A549 (cell line): ENCODE measurements around the gene NID1. TPM values are rescaled to one million over a fixed set of nuclear protein-coding genes. Genes with fewer than 3 reads are reported as not detected.

ENCODE experiments used
- ATAC-seq, 2 experiments: fragments of 200-7000 bp in 1 of 2; fragments of >200 bp in 1 of 2; cut with Nextera tagmentation in 1 of 2; cut with Tn5 transposase in 1 of 2; 3 replicates each; pipeline versions ENCODE4 v1.8.0 to v1.9.1; 2018 to 2020; ENCODE audit warnings: mild to moderate bottlenecking in 1 of 2, moderate library complexity in 1 of 2
- CTCF ChIA-PET: fragments of 300-600 bp; sonication (Branson Sonifier 250); formaldehyde crosslinking; extraction: SDS; loops from one replicate; lab custom pipeline; 2021; ENCODE audit warnings: antibody characterized with exemption, inconsistent platforms; lab: Yijun Ruan, JAX
- POLR2A ChIA-PET: fragments of 350-600 bp; formaldehyde crosslinking; extraction: SDS; loops from one replicate; lab custom pipeline; 2021; ENCODE audit warnings: antibody characterized with exemption, inconsistent platforms; lab: Yijun Ruan, JAX
- DNase-seq, 2 experiments: peaks; one replicate each; pipeline versions ENCODE4 v3.0.0 to v3.0.0-alpha.2; 2011 to 2016; ENCODE audit warnings: low read depth in 1 of 2, low spot score in 1 of 2
- FAIRE-seq: peaks from 2 replicates; lab custom pipeline; 2011; peaks lifted over from hg19 to GRCh38; lab: Jason Lieb, UNC
- H3K27ac ChIP-seq, 2 experiments: fragments of >200 bp; sonication (Bioruptor Twin); formaldehyde crosslinking; 3 replicates each; pipeline ENCODE4 v1.5.1; 2016 to 2017
- H3K4me1 ChIP-seq: fragments of >200 bp; sonication (Bioruptor Twin); formaldehyde crosslinking; 3 replicates; pipeline ENCODE4 v1.6.1; 2016
- H3K4me2 ChIP-seq: fragments of >200 bp; sonication (Bioruptor Twin); formaldehyde crosslinking; 3 replicates; pipeline ENCODE4 v1.6.1; 2016
- H3K4me3 ChIP-seq: fragments of >200 bp; sonication (Bioruptor Twin); formaldehyde crosslinking; 3 replicates; pipeline ENCODE4 v1.5.1; 2016
- H3K9me3 ChIP-seq: fragments of >200 bp; sonication (Bioruptor Twin); formaldehyde crosslinking; 3 replicates; pipeline ENCODE4 v1.6.1; 2016
- BHLHE40 ChIP-seq: IDR thresholded peaks from 2 replicates; pipeline ENCODE4 v1.6.1; 2012; ENCODE audit warnings: low read depth, low read length, inconsistent platforms
- CBX2 ChIP-seq: fragments of 200-600 bp; sonication (generic); IDR thresholded peaks from 2 replicates; pipeline ENCODE4 v1.6.1; 2016; ENCODE audit warnings: low read depth, mild to moderate bottlenecking, borderline replicate concordance
- CEBPB ChIP-seq, 2 experiments: fragments of >200 bp in 1 of 2; sonication (Bioruptor Twin) in 1 of 2; formaldehyde crosslinking in 1 of 2; IDR thresholded peaks; 2 replicates each; pipeline ENCODE4 v1.6.1; 2012 to 2016
- EHF ChIP-seq: fragments of 250-450 bp; sonication (Bioruptor Pico); IDR thresholded peaks from 2 replicates; pipeline ENCODE4 v1.5.0; 2020; ENCODE audit warnings: mild to moderate bottlenecking
- GATA3 ChIP-seq: IDR thresholded peaks from 2 replicates; pipeline ENCODE4 v1.6.1; 2012; ENCODE audit warnings: borderline replicate concordance
- HEYL ChIP-seq: fragments of 250-450 bp; sonication (Bioruptor Pico); IDR thresholded peaks from 2 replicates; pipeline ENCODE4 v1.8.0; 2021; ENCODE audit warnings: mild to moderate bottlenecking, moderate library complexity
- HOXB13 ChIP-seq: fragments of 250-450 bp; sonication (Bioruptor Pico); IDR thresholded peaks from 2 replicates; pipeline ENCODE4 v1.5.0; 2020; ENCODE audit warnings: low read depth, mild to moderate bottlenecking, moderate library complexity
- HOXB5 ChIP-seq: fragments of 250-450 bp; sonication (Bioruptor Pico); IDR thresholded peaks from 2 replicates; pipeline ENCODE4 v1.5.0; 2020; ENCODE audit warnings: mild to moderate bottlenecking, moderate library complexity
- JUN ChIP-seq, 2 experiments: fragments of >200 bp; sonication (Bioruptor Twin); formaldehyde crosslinking; IDR thresholded peaks; 2 replicates in 1 of 2; 3 replicates in 1 of 2; pipeline ENCODE4 v1.6.1; 2016 to 2017
- JUNB ChIP-seq: fragments of >200 bp; sonication (Bioruptor Twin); formaldehyde crosslinking; IDR thresholded peaks from 2 replicates; pipeline ENCODE4 v1.6.1; 2016
- KDM5A ChIP-seq: fragments of 200-600 bp; sonication (generic); IDR thresholded peaks from 2 replicates; pipeline ENCODE4 v1.6.1; 2016; ENCODE audit warnings: antibody characterized with exemption, mild to moderate bottlenecking
- MAFK ChIP-seq: fragments of 450-650 bp; IDR thresholded peaks from 2 replicates; pipeline ENCODE4 v1.6.1; 2014; ENCODE audit not compliant: partially characterized antibody
- NFE2L2 ChIP-seq: fragments of 150-350 bp; conservative IDR thresholded peaks from 2 replicates; pipeline ENCODE4 v1.6.1; 2014; ENCODE audit warnings: low read length
- NR3C1 ChIP-seq: fragments of >200 bp; sonication (Bioruptor Twin); formaldehyde crosslinking; IDR thresholded peaks from 3 replicates; pipeline ENCODE4 v1.6.1; 2017
- PHF8 ChIP-seq: fragments of 200-600 bp; sonication (generic); IDR thresholded peaks from 2 replicates; pipeline ENCODE4 v1.6.1; 2016; ENCODE audit warnings: low read depth, mild to moderate bottlenecking, antibody characterized with exemption, moderate library complexity, borderline replicate concordance
- POLR2A ChIP-seq: IDR thresholded peaks from 2 replicates; pipeline ENCODE4 v1.6.1; 2012; ENCODE audit warnings: mild to moderate bottlenecking, low read length
- RCOR1 ChIP-seq: fragments of 150-350 bp; IDR thresholded peaks from 2 replicates; pipeline ENCODE4 v1.6.1; 2014; ENCODE audit warnings: antibody characterized with exemption, low read length, low read depth
- SMC3 ChIP-seq: fragments of >200 bp; sonication (Bioruptor Twin); formaldehyde crosslinking; IDR thresholded peaks from 3 replicates; pipeline ENCODE4 v1.6.1; 2018; ENCODE audit warnings: inconsistent platforms
- SREBF2 ChIP-seq: fragments of 450-650 bp; IDR thresholded peaks from 2 replicates; pipeline ENCODE4 v1.6.1; 2014; ENCODE audit warnings: mild to moderate bottlenecking, moderate library complexity
- TFCP2L1 ChIP-seq: fragments of 250-450 bp; sonication (Bioruptor Pico); IDR thresholded peaks from 2 replicates; pipeline ENCODE4 v1.5.0; 2021; ENCODE audit warnings: mild to moderate bottlenecking
- TP53 ChIP-seq: fragments of 250-450 bp; sonication (Bioruptor Pico); IDR thresholded peaks from 2 replicates; pipeline ENCODE4 v1.5.0; 2021; ENCODE audit warnings: mild to moderate bottlenecking, moderate library complexity
- ZC3H11A ChIP-seq: fragments of 450-650 bp; IDR thresholded peaks from 2 replicates; pipeline ENCODE4 v1.6.1; 2014; ENCODE audit warnings: antibody characterized with exemption, mild to moderate bottlenecking
- ZFP36 ChIP-seq: fragments of 450-650 bp; IDR thresholded peaks from 2 replicates; pipeline ENCODE4 v1.6.1; 2014; ENCODE audit warnings: borderline replicate concordance; ENCODE audit not compliant: partially characterized antibody
- ZNF302 ChIP-seq: fragments of 250-450 bp; sonication (Bioruptor Pico); IDR thresholded peaks from 2 replicates; pipeline ENCODE4 v1.9.0; 2021; ENCODE audit warnings: inconsistent platforms, mild to moderate bottlenecking, moderate library complexity
- ZSCAN20 ChIP-seq: fragments of 250-450 bp; sonication (Bioruptor Pico); IDR thresholded peaks from 2 replicates; pipeline ENCODE4 v1.8.0; 2022; ENCODE audit warnings: mild to moderate bottlenecking, moderate library complexity
- whole genome bisulfite sequencing: methylation state at CpG from one replicate; pipeline ENCODE4 v1.1.6; 2017; ENCODE audit errors: missing lambda C conversion rate; 5-methylcytosine and 5-hydroxymethylcytosine counted together
- polyA plus RNA-seq, 4 experiments: library from polyadenylated mRNA; depleted of rRNA in 3 of 4; stranded (reverse); fragments of >200 nt; fragmentation: RNase III in 1 of 4; extraction: RNeasy Plus Mini Kit Qiagen cat#74134 plus additional on column Dnase treatment in 1 of 4; gene quantifications; 2 replicates in 3 of 4; 3 replicates in 1 of 4; pipeline ENCODE4 v1.2.3, GENCODE V29; 2011 to 2017
- TF ChIP-seq, protein P1 (sequence below): IDR thresholded peaks from 2 replicates; pipeline ENCODE4 v1.6.1; 2012
- TF ChIP-seq, protein P2 (sequence below): fragments of 250-450 bp; sonication (Bioruptor Pico); IDR thresholded peaks from 2 replicates; pipeline ENCODE4 v1.5.0; 2020; ENCODE audit warnings: low read depth, mild to moderate bottlenecking, moderate library complexity
- TF ChIP-seq, protein P3 (sequence below): fragments of >200 bp; sonication (Bioruptor Twin); formaldehyde crosslinking; IDR thresholded peaks from 3 replicates; pipeline ENCODE4 v1.5.1; 2016
- TF ChIP-seq, protein P4 (sequence below): fragments of 450-650 bp; IDR thresholded peaks from 2 replicates; pipeline ENCODE4 v1.6.1; 2014; ENCODE audit warnings: antibody characterized with exemption
- TF ChIP-seq, protein P5 (sequence below): fragments of 200-600 bp; sonication (generic); IDR thresholded peaks from 2 replicates; pipeline ENCODE4 v1.6.1; 2016; ENCODE audit warnings: antibody characterized with exemption, mild to moderate bottlenecking, moderate library complexity

Gene NID1
- polyA plus RNA-seq, 2 of the 4 experiments (the other 2 are of a cell fraction), result 6.8 to 10.5 TPM

DNA sequence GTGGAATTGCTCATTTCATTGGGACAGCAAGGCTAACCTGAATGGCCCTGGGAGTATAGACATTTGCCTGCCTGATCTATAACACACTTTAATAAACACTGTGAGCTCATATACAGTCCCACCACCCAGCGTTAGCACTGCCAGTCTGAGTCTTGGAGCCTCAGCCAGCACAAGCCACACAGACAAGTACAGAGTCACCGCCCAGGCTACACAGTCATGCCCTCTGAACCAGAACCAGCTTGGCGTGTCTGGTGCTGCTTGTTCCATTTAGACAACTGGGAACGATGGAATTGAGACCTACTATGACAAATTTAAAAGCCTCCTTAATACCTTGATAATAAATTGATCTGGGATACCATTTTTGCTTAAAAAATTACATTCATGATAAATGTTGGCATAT is 31.6 kb downstream of the NID1 start:
- H3K4me3 ChIP-seq, result no peak overlapping the region
- WGBS, result 68% methylated on average over 4 of the region's 4 CpGs
- TF ChIP-seq TFCP2L1 (CRISPR knock-in tag) (no peak), JUN (IDR thresholded peaks at IDR 0.05) (no peak), ZNF302 (no peak), MAFK (no peak), RCOR1 (no peak), BHLHE40 (no peak), HOXB5 (CRISPR knock-in tag) (no peak), HOXB13 (CRISPR knock-in tag) (no peak), TP53 (no peak), ZC3H11A (no peak), JUNB (no peak), NR3C1 (no peak), ZSCAN20 (CRISPR knock-in tag) (no peak)
- TF ChIP-seq, protein P1, sequence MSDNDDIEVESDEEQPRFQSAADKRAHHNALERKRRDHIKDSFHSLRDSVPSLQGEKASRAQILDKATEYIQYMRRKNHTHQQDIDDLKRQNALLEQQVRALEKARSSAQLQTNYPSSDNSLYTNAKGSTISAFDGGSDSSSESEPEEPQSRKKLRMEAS, result no peak
- TF ChIP-seq, protein P2, sequence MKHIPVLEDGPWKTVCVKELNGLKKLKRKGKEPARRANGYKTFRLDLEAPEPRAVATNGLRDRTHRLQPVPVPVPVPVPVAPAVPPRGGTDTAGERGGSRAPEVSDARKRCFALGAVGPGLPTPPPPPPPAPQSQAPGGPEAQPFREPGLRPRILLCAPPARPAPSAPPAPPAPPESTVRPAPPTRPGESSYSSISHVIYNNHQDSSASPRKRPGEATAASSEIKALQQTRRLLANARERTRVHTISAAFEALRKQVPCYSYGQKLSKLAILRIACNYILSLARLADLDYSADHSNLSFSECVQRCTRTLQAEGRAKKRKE, result no peak
- TF ChIP-seq, protein P3, sequence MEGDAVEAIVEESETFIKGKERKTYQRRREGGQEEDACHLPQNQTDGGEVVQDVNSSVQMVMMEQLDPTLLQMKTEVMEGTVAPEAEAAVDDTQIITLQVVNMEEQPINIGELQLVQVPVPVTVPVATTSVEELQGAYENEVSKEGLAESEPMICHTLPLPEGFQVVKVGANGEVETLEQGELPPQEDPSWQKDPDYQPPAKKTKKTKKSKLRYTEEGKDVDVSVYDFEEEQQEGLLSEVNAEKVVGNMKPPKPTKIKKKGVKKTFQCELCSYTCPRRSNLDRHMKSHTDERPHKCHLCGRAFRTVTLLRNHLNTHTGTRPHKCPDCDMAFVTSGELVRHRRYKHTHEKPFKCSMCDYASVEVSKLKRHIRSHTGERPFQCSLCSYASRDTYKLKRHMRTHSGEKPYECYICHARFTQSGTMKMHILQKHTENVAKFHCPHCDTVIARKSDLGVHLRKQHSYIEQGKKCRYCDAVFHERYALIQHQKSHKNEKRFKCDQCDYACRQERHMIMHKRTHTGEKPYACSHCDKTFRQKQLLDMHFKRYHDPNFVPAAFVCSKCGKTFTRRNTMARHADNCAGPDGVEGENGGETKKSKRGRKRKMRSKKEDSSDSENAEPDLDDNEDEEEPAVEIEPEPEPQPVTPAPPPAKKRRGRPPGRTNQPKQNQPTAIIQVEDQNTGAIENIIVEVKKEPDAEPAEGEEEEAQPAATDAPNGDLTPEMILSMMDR, result no peak
- DNase-seq (no peak), ATAC-seq (no peak), FAIRE-seq (no peak)
- ChIA-PET CTCF (no interaction called here), POLR2A (no interaction called here)
- no peaks in the 10 kb centered on the region for H3K9me3 ChIP-seq
- H3K4me2 ChIP-seq, result no peak overlapping the region
- no peak overlapping the region for H3K27ac ChIP-seq
- H3K4me1 ChIP-seq, result no peaks in the 10 kb centered on the region

DNA sequence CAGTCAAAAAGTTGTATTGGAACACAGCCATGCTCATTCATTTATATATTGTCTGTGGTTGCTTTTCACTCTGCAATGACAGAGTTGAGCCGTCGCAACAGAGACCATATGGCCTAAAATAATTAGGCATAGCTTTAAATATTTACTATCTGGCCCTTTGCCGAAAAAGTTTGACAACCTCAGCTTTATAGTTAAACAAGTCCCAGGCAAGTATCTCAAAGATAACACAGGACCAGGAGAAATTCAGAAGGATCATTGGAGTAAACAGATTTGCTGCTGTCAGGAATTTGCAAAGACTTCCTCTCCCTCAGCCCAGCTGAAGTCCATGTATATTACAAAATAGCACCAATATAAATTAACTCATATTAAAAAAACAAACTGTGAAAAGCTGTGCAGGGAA is 34.4 kb downstream of the NID1 start:
- ChIA-PET CTCF (interaction anchor here (1.1 to 1.5 kb wide), 3 partner anchors 12 to 59 kb away, joined by 3 to 5 read pairs (median 3); no protein-coding TSS in a partner anchor), POLR2A (no interaction called here)

DNA sequence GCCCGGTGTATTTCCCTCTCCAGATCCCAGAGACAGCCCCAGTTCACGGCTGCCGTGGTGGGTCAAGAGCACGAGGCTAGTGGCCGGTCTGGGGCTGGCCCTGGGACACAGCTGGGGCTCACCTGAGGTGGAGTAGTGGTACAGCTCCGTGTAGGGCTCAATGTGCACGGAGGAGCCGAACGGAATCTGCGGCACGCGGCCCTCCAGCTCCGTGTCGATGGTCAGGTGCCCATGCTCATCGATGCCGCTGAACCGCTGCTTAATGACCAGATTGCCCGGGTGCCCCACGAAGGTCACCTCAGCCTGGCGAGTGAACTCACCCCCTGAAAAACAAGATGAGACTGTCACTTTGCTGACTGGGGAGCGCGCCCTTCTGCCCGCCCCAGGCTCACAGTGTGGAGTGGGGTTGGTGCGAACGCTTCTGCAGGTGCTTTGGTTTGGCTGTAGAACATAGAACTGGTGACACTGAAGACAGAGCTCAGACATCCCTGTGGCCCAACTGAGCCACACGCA is 35.4 kb downstream of the NID1 start:
- H3K4me3 ChIP-seq, result no peak overlapping the region
- WGBS, result 84% methylated on average over 23 of the region's 26 CpGs
- no peak for ATAC-seq
- ChIA-PET POLR2A (no interaction called here), CTCF (interaction anchor here (0.9 to 1.5 kb wide), 4 partner anchors 11 to 58 kb away, joined by 3 to 5 read pairs (median 4); no protein-coding TSS in a partner anchor)
- no peaks in the 10 kb centered on the region for H3K4me1 ChIP-seq
- no peaks in the 10 kb centered on the region for H3K9me3 ChIP-seq
- no peak for FAIRE-seq
- no peak overlapping the region for H3K27ac ChIP-seq
- H3K4me2 ChIP-seq, result no peak overlapping the region
- DNase-seq, result no peak
- TF ChIP-seq, protein P4, sequence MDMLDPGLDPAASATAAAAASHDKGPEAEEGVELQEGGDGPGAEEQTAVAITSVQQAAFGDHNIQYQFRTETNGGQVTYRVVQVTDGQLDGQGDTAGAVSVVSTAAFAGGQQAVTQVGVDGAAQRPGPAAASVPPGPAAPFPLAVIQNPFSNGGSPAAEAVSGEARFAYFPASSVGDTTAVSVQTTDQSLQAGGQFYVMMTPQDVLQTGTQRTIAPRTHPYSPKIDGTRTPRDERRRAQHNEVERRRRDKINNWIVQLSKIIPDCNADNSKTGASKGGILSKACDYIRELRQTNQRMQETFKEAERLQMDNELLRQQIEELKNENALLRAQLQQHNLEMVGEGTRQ, result no peak
- no peak for TF ChIP-seq ZC3H11A
- TF ChIP-seq SMC3, result no peak
- TF ChIP-seq GATA3, result no peak
- TF ChIP-seq, protein P5, sequence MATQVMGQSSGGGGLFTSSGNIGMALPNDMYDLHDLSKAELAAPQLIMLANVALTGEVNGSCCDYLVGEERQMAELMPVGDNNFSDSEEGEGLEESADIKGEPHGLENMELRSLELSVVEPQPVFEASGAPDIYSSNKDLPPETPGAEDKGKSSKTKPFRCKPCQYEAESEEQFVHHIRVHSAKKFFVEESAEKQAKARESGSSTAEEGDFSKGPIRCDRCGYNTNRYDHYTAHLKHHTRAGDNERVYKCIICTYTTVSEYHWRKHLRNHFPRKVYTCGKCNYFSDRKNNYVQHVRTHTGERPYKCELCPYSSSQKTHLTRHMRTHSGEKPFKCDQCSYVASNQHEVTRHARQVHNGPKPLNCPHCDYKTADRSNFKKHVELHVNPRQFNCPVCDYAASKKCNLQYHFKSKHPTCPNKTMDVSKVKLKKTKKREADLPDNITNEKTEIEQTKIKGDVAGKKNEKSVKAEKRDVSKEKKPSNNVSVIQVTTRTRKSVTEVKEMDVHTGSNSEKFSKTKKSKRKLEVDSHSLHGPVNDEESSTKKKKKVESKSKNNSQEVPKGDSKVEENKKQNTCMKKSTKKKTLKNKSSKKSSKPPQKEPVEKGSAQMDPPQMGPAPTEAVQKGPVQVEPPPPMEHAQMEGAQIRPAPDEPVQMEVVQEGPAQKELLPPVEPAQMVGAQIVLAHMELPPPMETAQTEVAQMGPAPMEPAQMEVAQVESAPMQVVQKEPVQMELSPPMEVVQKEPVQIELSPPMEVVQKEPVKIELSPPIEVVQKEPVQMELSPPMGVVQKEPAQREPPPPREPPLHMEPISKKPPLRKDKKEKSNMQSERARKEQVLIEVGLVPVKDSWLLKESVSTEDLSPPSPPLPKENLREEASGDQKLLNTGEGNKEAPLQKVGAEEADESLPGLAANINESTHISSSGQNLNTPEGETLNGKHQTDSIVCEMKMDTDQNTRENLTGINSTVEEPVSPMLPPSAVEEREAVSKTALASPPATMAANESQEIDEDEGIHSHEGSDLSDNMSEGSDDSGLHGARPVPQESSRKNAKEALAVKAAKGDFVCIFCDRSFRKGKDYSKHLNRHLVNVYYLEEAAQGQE, result no peak
- no peak for TF ChIP-seq CBX2
- TF ChIP-seq ZFP36, result no peak
- TF ChIP-seq SREBF2, result no peak
- TF ChIP-seq TFCP2L1 (CRISPR knock-in tag), result no peak
- TF ChIP-seq POLR2A, result no peak
- TF ChIP-seq EHF (CRISPR knock-in tag), result no peak

More for the DNA sequence above, 34.4 kb downstream of the NID1 start:
- Histone ChIP-seq H3K4me2 (no peak overlapping the region), H3K9me3 (no peaks in the 10 kb centered on the region), H3K4me1 (no peaks in the 10 kb centered on the region), H3K27ac (no peak overlapping the region), H3K4me3 (no peak overlapping the region)
- no peak for FAIRE-seq
- no peak for DNase-seq
- ATAC-seq, result no peak
- WGBS, result 76% methylated on average over 3 of the region's 3 CpGs
- TF ChIP-seq CEBPB (IDR thresholded peaks at IDR 0.05) (no peak), KDM5A (no peak), JUNB (no peak), ZSCAN20 (CRISPR knock-in tag) (no peak), HOXB13 (CRISPR knock-in tag) (no peak), SREBF2 (no peak), ZC3H11A (no peak), POLR2A (no peak), PHF8 (no peak), EHF (CRISPR knock-in tag) (no peak), NFE2L2 (no peak), HEYL (CRISPR knock-in tag) (no peak)
- TF ChIP-seq, protein P2, result no peak
